H1 (cell line): Measurements from ENCODE around the gene GIPR.

Experiments used
- BACH1 ChIP-seq: IDR thresholded peaks from 2 replicates; pipeline ENCODE4 v1.6.1; 2012; ENCODE audit warnings: low read length, improper control_type of control experiment
- EZH2 ChIP-seq: fragments of 200-600 bp; sonication (generic); IDR thresholded peaks from 2 replicates; pipeline ENCODE4 v1.7.1; 2012; ENCODE audit warnings: low read depth, mild to moderate bottlenecking, moderate library complexity, low read length, inconsistent platforms; ENCODE audit not compliant: severe bottlenecking
- MAFK ChIP-seq: IDR thresholded peaks from 2 replicates; pipeline ENCODE4 v1.6.1; 2012; ENCODE audit warnings: low read depth, mild to moderate bottlenecking, improper control_type of control experiment, low read length
- TF ChIP-seq, protein P1 (sequence below), 3 experiments: IDR thresholded peaks; 1 replicate in 2 of 3; 2 replicates in 1 of 3; pipeline versions ENCODE4 v1.5.1 to v1.6.1; 2011; ENCODE audit warnings: low read length in 3 of 3, mild to moderate bottlenecking in 3 of 3, inconsistent platforms in 2 of 3, low read depth in 1 of 3, moderate library complexity in 1 of 3; ENCODE audit not compliant: insufficient read depth in 1 of 3; ENCODE audit errors: control extremely low read depth in 1 of 3

DNA sequence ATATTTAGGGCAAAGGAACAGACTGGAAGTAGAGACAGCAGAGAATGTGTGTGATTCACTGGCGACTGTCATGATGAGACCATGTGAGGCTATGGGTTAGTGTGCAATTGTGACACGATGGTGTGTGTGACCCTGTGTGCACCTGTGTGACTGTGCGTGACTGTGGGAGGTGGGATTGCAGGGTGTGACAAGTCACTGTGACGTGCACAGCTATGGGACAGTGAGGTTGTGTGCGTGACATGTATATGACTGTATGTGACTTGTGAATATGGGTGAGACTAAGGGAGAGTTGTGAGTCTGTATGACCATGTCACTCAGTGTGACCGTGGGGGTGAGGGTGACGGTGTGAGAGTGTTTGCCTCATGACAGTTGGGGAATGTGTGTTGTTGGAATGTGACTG, 3.4 kb upstream of the GIPR start:
- no peak for TF ChIP-seq EZH2
- TF ChIP-seq, protein P1, sequence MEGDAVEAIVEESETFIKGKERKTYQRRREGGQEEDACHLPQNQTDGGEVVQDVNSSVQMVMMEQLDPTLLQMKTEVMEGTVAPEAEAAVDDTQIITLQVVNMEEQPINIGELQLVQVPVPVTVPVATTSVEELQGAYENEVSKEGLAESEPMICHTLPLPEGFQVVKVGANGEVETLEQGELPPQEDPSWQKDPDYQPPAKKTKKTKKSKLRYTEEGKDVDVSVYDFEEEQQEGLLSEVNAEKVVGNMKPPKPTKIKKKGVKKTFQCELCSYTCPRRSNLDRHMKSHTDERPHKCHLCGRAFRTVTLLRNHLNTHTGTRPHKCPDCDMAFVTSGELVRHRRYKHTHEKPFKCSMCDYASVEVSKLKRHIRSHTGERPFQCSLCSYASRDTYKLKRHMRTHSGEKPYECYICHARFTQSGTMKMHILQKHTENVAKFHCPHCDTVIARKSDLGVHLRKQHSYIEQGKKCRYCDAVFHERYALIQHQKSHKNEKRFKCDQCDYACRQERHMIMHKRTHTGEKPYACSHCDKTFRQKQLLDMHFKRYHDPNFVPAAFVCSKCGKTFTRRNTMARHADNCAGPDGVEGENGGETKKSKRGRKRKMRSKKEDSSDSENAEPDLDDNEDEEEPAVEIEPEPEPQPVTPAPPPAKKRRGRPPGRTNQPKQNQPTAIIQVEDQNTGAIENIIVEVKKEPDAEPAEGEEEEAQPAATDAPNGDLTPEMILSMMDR (IDR thresholded peaks at IDR 0.05; ENCODE audit: control extremely low read depth in 1 of 3, insufficient read depth in 1 of 3, low read depth in 1 of 3, low read length in 3 of 3), result no peak
- no peak for TF ChIP-seq BACH1
- no peak for TF ChIP-seq MAFK
